Superior temporal gyrus (tissue), 1 donor: ENCODE data around the gene AURKAIP1.
"Not testable (repeated sequence)": the region's sequence is repeated elsewhere in the genome, so short reads cannot be mapped to it uniquely, and the experiment has no call there.

Experiments
- DNase-seq: peaks from one replicate; pipeline ENCODE4 v3.0.0-alpha.2; 2016; ENCODE audit errors: extremely low spot score

The AURKAIP1 gene

DNA sequence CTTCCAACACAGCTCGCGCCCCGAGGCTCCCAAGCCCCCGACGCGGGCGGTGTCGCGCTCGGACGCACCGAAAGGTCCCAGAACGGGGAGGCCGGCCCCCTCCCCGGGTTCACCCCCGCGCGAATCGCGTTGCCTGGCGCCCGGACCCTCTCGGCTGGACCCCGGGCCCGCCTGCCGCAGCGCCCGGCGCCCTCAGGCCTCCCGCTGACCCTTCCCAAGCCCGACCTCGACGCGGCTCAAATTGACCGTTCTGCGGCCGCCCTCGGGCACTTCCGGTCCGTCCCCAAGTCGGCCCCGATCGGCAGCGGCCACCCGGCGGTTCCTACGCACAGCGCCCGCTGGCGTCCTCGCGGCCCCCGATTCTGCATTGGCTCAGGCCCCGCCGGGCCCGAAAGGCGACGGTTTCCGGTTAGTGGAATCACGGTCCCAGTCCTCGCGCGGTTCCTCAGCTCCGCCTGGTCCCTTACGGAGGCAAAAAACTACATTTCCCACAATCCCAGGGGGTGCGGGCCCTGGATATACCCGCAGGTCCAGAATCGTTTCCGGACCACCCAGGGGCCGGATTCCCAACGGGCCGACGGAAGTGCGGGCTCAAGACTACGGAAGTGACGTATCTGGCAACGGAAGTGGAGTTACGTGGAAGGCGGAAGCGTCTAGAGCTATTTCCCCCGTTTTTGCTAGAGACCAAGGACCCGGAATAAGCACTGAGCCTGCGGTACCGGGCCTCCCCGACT, at the start of gene AURKAIP1:
TSS of gene AURKAIP1 (minus strand) at position 279 of the 734 bp plus-strand sequence. CDS start 451 bp downstream, outside the sequence.
- peak; percentile 100 for DNase-seq

DNA sequence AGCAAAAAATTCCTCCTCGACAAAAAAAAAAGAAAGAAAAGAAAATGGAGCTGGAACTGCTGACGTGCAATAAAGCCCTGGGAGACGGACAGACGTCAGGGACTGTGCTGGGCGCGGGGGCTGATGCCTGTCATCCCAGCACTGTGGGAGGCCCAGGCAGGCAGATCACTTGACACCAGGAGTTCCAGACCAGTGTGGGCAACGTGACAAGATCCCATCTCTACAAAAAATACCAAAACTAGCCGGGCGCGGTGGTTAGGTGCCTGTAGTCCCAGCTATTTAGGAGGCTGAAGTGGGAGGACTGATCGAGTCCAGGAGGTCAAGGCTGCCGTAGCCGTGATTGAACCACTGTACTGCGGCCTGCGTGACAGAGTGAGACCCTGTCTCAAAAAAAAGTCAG, 49.7 kb upstream of the AURKAIP1 start:
- DNase-seq = no peak

DNA sequence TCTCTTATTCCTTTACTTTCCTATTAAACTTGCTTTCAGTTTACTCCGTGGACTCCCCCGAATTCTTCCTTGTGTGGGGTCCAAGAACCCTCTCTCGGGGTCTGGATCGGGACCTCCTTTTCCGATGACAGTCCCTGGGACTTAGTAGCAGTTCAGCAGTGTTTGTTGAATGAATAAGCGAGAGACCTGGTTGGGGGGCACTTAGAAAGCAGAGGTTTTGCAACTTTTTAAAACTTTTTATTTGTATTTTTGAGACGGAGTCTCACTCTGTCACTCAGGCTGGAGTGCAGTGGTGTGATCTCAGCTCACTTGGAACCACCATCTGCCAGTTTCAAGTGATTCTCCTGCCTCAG, 48.2 kb upstream of the AURKAIP1 start:
- no peak for DNase-seq

DNA sequence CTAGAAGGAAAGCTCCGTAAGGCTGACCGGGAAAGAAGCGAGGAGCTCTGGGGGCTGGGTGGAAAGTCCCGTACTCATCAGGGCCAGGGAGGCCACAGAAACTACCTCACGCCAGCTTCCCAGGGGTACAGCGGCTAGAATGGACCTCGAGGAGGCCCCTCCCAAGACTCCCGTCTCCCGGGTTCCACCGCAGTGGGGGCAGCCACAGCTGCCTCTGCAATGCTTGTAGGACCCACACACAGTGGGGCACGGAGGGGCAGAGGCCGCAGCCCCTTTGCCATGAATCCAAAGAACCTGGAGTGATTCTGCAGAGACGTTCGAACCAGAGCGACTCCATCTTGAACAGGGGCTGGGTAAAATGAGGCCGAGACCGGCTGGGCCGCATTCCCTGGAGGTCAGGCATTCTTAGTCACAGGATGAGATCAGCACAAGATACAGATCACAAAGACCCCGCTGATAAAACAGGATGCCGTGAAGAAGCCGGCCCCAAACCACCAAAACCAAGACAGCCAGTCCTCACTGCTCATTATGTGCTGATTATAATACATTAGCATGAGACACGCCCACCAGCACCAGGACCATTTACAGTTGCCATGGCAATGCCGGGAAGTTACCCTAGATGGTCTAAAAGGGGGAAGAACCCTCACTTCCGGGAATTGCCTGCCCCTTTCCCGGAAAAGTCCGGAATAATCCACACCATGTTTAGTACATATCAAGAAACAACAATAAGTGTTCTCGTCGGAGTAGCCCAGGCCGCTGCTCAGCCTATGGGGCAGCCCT, 47.6 kb upstream of the AURKAIP1 start:
- DNase-seq = no peak

DNA sequence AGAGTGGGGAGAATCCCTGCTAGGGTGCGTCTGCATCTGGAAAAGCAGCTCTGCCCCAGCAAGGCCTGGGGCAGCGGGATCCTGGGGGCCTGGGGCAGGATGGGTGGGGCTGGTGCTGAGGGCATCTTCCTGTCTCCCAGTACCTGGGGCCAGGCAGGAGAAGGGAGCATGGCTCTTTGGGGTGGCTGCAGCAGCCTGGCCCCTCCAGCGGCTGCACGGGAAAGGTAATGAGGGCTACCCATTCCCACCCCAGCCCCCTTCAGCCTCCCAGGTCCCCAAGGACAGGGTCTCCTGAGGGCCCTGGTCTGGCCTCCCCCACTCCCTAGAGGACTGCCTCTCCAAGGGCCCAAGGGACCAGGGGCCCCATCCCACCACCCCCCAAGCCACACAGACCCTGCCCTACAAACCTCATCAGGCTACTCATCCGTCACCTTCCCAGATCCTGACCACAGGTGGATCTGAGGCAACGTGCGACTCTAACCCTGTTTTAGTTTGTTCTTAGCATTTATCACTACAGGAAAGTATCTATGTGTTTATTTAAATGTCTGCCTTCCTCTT, 47.0 kb upstream of the AURKAIP1 start:
- DNase-seq = no peak

DNA sequence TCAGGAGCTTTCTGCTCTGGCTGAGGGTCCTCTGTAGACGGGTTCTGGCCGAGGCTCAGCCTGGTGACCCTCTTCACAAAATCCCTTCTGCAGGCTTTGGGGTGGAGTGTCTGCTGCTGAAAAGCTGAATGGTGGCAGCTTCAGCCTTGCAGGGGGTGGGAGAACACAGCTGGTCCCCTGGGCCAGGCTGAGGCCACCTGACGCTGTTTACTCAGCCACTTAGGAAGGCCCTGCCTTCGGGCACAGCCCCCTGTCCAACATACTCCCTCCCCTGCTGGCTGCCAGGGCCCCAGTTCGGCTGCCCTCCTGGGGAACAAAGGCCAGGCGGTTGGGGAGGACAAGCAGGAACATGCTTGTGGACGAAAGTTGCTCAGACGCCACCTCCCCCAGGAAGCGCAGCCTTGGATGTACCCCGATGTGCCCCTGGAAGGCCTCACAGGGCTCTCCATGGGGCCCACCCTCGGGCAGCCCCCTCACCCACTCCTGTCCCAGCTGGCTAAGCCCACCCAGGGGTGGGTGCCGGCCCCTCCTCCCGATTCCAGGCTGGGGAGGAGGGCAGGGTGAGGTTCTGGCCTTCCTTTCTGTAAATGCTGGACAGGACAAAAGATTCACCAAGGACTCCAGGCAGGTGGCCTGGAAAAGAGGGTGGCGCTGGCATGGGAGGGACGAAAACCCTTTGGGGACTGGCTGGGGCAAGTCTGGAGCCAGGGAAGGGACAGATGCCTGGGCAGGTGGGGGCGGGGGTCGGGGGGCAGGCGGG, 46.3 kb upstream of the AURKAIP1 start, which contains the start of gene ANKRD65:
TSS of gene ANKRD65 (minus strand) at position 130 of the 760 bp plus-strand sequence. CDS start 271 bp downstream, outside the sequence.
- DNase-seq = peak; percentile 66

DNA sequence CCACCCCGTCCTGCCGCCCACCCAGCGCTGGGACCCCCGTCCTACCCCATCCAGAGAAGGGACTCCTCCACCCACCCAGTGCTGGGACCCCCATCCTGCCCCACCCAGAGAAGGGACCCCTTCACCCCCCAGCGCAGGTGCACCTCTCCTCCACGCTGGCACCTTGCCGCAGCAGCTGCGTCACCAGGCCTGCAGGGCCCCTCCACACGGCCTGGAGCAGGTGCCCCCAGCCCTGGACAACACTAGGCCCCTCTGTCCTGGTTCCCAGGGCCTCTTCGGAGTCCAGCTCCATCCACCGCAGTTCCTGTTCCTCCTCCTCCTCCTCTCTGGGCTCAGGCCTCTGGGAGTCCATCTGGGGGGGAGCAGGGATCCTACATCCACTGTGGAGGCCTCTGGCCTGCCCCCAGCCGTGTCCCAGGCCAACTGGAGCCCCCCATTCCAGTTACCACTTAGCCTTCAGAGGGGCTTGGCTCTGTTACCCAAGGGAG, 45.7 kb upstream of the AURKAIP1 start:
- no peak for DNase-seq

DNA sequence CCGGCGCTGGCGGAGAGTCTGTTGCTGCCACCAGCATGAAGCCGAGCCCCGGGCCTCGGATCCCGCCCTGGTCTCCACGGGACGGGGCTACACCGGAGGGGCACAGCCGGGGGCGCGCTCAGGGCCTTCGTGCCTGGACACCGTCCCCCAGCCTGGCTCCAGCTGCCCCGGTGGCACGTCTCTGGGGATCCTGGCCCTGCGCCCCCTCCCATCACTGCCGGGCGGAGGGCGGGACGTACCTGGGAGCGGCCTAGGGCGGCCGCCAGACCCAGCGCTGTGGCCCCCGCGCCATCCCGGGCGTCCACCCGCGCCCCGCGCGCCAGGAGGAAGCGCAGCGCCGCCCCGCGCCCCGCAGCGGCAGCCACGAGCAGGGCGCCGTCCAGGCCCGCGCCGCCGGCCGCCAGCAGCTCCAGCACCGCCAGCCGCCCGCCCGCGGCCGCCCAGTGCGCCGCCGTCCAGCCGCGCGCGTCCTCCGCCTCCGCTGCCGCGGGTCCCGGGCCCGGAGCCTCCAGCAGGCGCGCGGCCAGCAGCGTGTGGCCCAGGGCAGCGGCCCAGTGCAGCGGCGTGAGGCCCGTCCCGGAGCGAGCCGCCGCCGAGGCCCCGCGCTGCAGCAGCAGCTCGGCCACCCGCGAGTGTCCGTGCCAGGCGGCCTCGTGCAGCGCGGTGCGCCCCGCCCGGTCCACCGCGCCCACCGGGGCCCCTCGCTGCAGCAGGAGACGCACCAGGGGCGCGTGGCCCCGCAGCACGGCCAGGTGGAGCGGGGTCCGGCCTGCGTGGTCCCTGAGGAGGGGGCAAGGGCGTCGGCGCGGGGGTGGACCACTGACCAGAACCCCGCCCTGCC, 45.0 kb upstream of the AURKAIP1 start:
- no peak for DNase-seq

DNA sequence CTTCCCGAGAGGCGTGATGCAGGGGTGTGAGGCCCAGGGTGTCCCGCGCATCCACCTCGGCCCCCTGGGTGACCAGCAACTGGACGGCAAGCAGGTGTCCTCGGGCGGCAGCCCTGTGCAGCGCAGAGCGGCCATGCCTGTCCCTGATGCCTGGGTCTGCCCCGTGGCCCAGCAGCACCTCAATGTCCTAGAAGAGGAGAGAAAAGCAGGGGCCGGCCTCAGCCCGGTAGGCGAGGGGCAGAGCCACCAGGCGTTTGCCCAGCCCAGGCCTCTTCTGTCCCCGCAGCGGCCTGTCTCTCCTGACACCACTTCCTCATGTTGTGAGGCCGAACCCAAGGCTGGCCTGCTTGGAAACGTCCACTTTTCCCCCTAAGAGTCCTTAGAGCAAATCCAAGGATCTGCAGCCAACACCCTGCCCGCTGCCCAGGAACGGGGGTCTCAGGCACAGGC, 44.4 kb upstream of the AURKAIP1 start:
- DNase-seq = no peak

DNA sequence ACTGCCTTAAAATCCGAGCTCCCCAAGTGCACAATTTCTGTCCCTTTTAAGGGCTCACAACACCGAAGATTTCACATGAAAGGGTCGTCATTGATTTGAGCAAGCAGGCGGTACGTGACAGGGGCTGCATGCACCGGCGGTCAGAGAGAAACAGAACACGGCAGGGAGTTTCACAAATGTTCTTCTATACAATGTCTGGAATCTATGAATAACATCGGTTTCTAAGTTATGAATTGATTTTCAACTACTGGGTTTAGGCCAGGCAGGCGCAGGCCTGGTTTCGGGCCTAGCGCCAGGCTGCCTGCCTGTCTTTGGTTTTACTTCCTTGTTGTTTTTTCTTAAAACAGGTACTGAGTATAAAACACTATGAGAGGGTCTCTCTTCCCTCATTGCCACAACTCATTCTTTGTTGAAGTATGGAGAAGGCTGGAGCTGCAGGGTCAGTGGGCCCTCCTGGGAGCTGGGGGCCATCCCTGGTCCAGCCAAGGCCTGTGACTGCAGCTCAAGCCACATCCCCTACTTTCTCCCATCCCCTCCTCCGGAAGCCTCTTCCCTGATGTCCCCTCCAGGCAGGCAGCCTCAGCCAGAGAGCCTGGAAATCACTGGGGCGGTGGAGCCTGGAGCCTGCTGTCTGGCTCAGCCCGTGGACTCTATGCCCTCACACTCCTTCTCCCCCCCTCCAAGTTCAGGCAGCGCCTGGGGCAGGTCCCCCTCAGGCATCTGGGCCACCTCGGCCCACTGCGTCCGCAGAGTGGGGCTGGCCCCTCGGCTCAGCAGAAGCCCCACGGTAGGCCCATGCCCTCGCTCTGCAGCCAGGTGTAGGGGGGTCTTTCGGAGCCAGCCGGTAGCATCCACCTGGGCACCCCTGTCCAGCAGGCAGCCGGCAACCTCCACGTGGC, 43.7 kb upstream of the AURKAIP1 start:
- no peak for DNase-seq

DNA sequence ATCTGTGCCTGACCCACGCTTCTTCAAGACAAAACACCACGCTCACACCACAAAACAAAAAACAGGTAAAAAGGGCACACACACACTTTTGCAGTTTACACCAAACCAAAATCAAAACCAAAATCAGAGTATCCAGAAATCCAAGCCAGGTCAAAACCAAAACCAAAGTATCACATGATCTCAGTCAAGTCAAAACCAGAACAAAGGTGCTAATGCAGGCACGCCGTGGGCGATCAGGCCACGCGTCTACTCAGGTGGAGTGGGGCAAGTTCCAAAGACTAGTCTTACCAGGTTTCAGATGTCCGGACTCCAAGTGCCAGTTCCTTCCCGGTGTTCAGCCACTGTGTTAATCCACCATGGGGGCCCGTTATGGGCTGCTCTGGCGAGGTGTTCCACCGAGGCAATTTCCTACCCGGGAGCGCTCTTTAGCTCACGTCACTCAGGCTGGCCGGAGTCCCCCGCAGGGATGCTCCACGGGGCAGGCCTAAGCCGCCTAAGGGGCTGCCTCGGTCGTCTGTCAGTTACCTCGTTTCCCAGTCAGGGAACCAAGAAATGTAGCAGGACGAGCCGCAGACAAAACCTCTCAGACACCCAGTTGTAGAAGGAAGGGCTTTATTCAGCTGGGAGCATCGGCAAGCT, 42.9 kb upstream of the AURKAIP1 start:
- DNase-seq = not testable (repeated sequence)

DNA sequence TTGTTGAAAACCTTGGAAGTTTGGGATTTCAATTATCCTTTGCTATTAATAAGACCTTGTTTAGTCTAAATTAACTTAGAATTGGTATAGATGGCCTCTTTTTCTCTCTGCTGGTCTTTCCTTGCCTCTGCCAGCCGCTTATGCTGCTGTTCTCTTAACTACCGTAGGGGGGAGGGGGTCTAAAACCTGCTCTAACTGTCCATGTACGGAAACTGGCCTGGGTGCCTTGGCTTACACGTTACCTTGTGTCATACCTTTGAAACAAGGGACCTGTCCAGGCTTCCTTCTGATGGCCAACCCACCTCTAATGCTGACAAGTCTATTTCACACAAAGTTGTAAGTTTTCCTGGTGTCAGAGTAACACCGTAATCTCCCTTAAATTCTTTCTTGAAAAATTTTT, 42.4 kb upstream of the AURKAIP1 start:
- not testable (repeated sequence) for DNase-seq

DNA sequence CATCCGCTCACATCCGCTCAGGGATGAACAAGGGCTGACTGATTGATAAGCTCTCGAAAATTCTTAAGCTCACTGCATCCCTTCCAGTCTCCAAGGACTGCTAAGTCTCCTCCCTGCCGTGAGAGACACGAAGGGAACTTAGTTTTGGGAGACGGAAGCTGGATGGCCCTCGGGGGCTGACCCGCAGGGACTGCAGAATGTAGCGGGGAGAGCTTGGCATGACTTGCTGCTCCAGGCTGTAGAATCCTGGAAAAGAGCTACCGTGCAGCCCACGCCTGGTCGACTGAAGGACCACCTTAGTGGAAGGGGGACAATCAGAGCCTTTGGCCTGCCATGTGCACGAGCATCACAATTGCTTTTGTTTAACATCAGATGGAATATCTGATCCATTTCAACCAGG, 40.7 kb upstream of the AURKAIP1 start:
- DNase-seq = no peak

DNA sequence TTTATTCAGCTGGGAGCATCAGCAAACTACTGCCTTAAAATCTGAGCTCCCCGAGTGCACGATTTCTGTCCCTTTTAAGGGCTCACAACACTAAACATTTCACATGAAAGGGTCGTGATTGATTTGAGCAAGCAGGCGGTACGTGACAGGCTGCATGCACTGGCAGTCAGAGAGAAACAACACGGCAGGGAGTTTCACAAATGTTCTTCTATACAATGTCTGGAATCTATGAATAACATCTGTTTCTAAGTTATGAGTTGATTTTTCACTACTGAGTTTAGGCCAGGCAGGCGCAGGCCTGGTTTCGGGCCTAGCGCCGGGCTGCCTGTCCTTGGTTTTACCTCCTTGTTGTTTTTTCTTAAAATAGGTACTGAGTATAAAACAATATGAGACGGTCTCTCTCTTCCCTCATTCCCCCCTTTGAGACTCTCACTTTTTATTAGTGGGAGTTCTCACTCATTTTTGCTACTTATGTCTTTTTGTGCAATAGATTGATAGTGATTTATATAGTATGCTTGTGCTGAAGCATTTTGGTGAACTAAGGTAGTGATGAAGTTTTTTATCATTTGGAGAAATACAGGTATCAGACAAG, 37.4 kb upstream of the AURKAIP1 start:
- not testable (repeated sequence) for DNase-seq

DNA sequence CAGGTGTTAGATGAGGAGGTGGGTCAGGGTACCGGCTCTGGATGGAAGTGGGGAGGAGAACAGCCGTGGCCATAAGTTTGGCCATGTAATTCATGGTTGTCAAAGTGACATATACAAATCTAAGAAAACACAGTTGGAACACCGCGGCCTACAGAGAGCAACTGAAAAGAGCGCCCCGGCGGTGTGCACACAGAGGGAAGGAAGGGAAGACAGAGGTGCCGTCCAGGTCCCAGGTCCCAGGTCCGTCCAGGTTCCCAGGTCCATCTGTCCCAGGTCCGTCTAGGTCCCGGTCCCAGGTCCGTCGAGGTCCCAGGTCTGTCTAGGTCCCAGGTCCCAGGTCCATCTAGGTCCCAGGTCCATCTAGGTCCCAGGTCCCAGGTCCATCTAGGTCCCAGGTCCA, 36.6 kb upstream of the AURKAIP1 start:
- DNase-seq = no peak

DNA sequence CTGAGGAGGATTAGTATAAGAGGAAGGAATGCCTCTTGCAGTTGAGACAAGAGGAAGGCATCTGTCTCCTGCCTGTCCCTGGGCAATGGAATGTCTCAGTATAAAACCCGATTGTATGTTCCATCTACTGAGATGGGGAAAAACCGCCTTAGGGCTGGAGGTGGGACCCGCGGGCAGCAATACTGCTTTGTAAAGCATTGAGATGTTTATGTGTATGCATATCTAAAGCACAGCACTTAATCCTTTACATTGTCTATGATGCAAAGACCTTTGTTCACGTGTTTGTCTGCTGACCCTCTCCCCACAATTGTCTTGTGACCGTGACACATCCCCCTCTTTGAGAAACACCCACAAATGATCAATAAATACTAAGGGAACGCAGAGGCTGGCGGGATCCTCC, 35.2 kb upstream of the AURKAIP1 start:
- not testable (repeated sequence) for DNase-seq

DNA sequence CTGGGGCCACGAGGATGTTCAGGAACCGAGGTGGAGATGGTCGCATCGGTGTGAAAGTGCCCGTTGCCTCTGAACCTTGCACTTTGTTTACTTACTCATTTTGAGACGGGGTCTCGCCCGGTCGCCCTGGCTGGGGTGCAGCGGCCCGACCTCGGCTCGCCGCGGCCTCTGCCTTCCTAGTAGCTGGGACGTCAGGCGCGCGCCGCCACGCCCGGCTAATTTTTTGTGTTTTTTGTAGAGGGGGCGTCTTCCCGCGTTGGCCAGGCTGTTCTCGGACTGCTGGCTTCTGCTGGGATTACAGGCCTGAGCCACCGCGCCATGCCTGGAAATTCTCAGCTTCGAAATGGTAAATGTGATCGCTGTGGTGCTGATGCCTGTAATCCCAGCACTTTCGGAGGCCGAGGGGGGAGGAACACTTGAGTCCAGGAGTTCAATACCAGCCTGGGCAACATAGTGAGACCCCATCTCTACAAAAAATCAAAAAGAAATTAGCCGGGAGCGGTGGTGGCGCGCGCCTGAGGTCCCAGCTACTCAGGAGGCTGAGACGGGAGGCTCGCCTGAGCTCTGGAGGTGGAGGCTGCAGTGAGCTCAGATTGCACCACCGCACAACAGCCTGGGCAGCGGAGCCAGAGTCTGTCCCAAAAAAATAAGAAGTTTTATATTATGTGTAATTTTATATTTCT, 32.8 kb upstream of the AURKAIP1 start:
- DNase-seq = no peak
